WTC11 (cell line): ENCODE data around the gene TIMM17B. TPM values are rescaled to one million over a fixed set of nuclear protein-coding genes. Genes with fewer than 3 reads are reported as not detected.

Source experiments
- ATAC-seq: fragments of 200-7000 bp; cut with Tn5 transposase; 2 replicates; pipeline ENCODE4 v1.10.0; 2021; ENCODE audit warnings: mild to moderate bottlenecking, moderate library complexity
- CTCF ChIA-PET: fragments of 300-600 bp; sonication (Branson Sonifier 250); formaldehyde crosslinking; loops from one replicate; lab custom pipeline; 2021; ENCODE audit warnings: antibody characterized with exemption; lab: Charles Lee
- POLR2A ChIA-PET: fragments of 350-600 bp; sonication (Branson Sonifier 250); formaldehyde crosslinking; loops from one replicate; lab custom pipeline; 2021; ENCODE audit warnings: antibody characterized with exemption; lab: Charles Lee
- DNase-seq: peaks from one replicate; pipeline ENCODE4 v3.0.0; 2021; ENCODE audit warnings: low spot score
- H3K27ac Mint-ChIP-seq: 2 replicates; pipeline ENCODE4 v1.8.0; 2021; ENCODE audit warnings: mixed read lengths
- H3K27me3 Mint-ChIP-seq: 2 replicates; pipeline ENCODE4 v1.8.0; 2021; ENCODE audit warnings: low read depth, mild to moderate bottlenecking, moderate library complexity, mixed read lengths
- H3K36me3 Mint-ChIP-seq: 2 replicates; pipeline ENCODE4 v1.8.0; 2021; ENCODE audit warnings: mixed read lengths
- H3K4me1 Mint-ChIP-seq: 2 replicates; pipeline ENCODE4 v1.8.0; 2022; ENCODE audit warnings: mixed read lengths
- H3K4me3 Mint-ChIP-seq: 2 replicates; pipeline ENCODE4 v1.8.0; 2021; ENCODE audit warnings: mild to moderate bottlenecking, moderate library complexity, mixed read lengths
- H3K9me3 Mint-ChIP-seq: 2 replicates; pipeline ENCODE4 v1.8.0; 2021; ENCODE audit warnings: mixed read lengths
- ATF1 ChIP-seq: sonication (generic); formaldehyde crosslinking; IDR thresholded peaks from 2 replicates; pipeline ENCODE4 v1.8.1; 2023; ENCODE audit warnings: mild to moderate bottlenecking, moderate library complexity, missing genetic modification reagents
- ETV6 ChIP-seq: sonication (generic); formaldehyde crosslinking; IDR thresholded peaks from 2 replicates; pipeline ENCODE4 v1.8.1; 2022; ENCODE audit warnings: mild to moderate bottlenecking, missing genetic modification reagents
- FOXP4 ChIP-seq: sonication (generic); formaldehyde crosslinking; IDR thresholded peaks from 2 replicates; pipeline ENCODE4 v1.8.0; 2022; ENCODE audit warnings: mild to moderate bottlenecking, missing genetic modification reagents
- IRF2 ChIP-seq: sonication (generic); formaldehyde crosslinking; IDR thresholded peaks from 2 replicates; pipeline ENCODE4 v1.8.0; 2022; ENCODE audit warnings: low read depth, missing genetic modification reagents, borderline replicate concordance
- NFYB ChIP-seq: sonication (generic); formaldehyde crosslinking; conservative IDR thresholded peaks from 2 replicates; pipeline ENCODE4 v1.8.0; 2022; ENCODE audit warnings: low read depth, missing genetic modification reagents
- OVOL2 ChIP-seq: fragments of 250-450 bp; sonication (Bioruptor Pico); IDR thresholded peaks from 2 replicates; pipeline ENCODE4 v1.9.0; 2021; ENCODE audit warnings: mild to moderate bottlenecking, borderline replicate concordance
- RELA ChIP-seq: sonication (generic); formaldehyde crosslinking; IDR thresholded peaks from 2 replicates; pipeline ENCODE4 v1.8.1; 2022; ENCODE audit warnings: missing genetic modification reagents, mild to moderate bottlenecking, borderline replicate concordance
- SMAD3 ChIP-seq: sonication (generic); formaldehyde crosslinking; IDR thresholded peaks from 2 replicates; pipeline ENCODE4 v1.8.0; 2022; ENCODE audit warnings: missing genetic modification reagents, mild to moderate bottlenecking, borderline replicate concordance
- SMAD4 ChIP-seq: sonication (generic); formaldehyde crosslinking; IDR thresholded peaks from 2 replicates; pipeline ENCODE4 v1.8.0; 2022; ENCODE audit warnings: mild to moderate bottlenecking, missing genetic modification reagents
- STAT6 ChIP-seq: sonication (generic); formaldehyde crosslinking; conservative IDR thresholded peaks from 2 replicates; pipeline ENCODE4 v1.8.1; 2023; ENCODE audit warnings: mild to moderate bottlenecking, low read depth, missing genetic modification reagents, moderate library complexity
- TEAD1 ChIP-seq: sonication (generic); formaldehyde crosslinking; IDR thresholded peaks from 2 replicates; pipeline ENCODE4 v1.8.0; 2022; ENCODE audit warnings: mild to moderate bottlenecking, missing genetic modification reagents
- TEAD4 ChIP-seq: sonication (generic); formaldehyde crosslinking; IDR thresholded peaks from 2 replicates; pipeline ENCODE4 v1.8.0; 2022; ENCODE audit warnings: mild to moderate bottlenecking, missing genetic modification reagents
- USF2 ChIP-seq: sonication (generic); formaldehyde crosslinking; IDR thresholded peaks from 2 replicates; pipeline ENCODE4 v1.8.1; 2023; ENCODE audit warnings: mild to moderate bottlenecking, missing genetic modification reagents, moderate library complexity
- ZNF263 ChIP-seq: sonication (generic); formaldehyde crosslinking; IDR thresholded peaks from 2 replicates; pipeline ENCODE4 v1.8.1; 2022; ENCODE audit warnings: low read depth, mild to moderate bottlenecking, moderate library complexity, missing genetic modification reagents
- ZNF317 ChIP-seq: sonication (generic); formaldehyde crosslinking; IDR thresholded peaks from 2 replicates; pipeline ENCODE4 v1.8.1; 2023; ENCODE audit warnings: low read depth, mild to moderate bottlenecking, moderate library complexity, missing genetic modification reagents, borderline replicate concordance
- ZNF512 ChIP-seq: sonication (generic); formaldehyde crosslinking; IDR thresholded peaks from 2 replicates; pipeline ENCODE4 v1.8.1; 2022; ENCODE audit warnings: missing genetic modification reagents, borderline replicate concordance
- ZNF671 ChIP-seq: fragments of 250-450 bp; sonication (Bioruptor Pico); IDR thresholded peaks from 2 replicates; pipeline ENCODE4 v1.8.0; 2021; ENCODE audit warnings: mild to moderate bottlenecking
- total RNA-seq: library from RNA; stranded (reverse); gene quantifications from 3 replicates; pipeline ENCODE4 v1.2.3, GENCODE V29; 2021
- TF ChIP-seq, protein P1 (sequence below): fragments of 250-450 bp; sonication (Bioruptor Pico); IDR thresholded peaks from 2 replicates; pipeline ENCODE4 v2.1.2; 2022; ENCODE audit warnings: mild to moderate bottlenecking, moderate library complexity
- TF ChIP-seq, protein P2 (sequence below): sonication (generic); formaldehyde crosslinking; IDR thresholded peaks from 2 replicates; pipeline ENCODE4 v1.8.1; 2022; ENCODE audit warnings: low read depth, mild to moderate bottlenecking, moderate library complexity, missing genetic modification reagents, borderline replicate concordance
- TF ChIP-seq, protein P3 (sequence below): fragments of 250-450 bp; sonication (Bioruptor Pico); IDR thresholded peaks from 2 replicates; pipeline ENCODE4 v1.9.0; 2021; ENCODE audit warnings: mild to moderate bottlenecking

Gene TIMM17B
- total RNA-seq, 1 experiment from 2014 or later = 99.6 TPM

- TF ChIP-seq SMAD3 (0 out of 2 replicates have a peak, but pooled peaks have one; percentile 49), ZNF317 (no peak)
Measured at GRCh38 chrX:48911412-48912182, 14.0 kb upstream of the TIMM17B start, which contains the start of gene SLC35A2 (continued).

DNA sequence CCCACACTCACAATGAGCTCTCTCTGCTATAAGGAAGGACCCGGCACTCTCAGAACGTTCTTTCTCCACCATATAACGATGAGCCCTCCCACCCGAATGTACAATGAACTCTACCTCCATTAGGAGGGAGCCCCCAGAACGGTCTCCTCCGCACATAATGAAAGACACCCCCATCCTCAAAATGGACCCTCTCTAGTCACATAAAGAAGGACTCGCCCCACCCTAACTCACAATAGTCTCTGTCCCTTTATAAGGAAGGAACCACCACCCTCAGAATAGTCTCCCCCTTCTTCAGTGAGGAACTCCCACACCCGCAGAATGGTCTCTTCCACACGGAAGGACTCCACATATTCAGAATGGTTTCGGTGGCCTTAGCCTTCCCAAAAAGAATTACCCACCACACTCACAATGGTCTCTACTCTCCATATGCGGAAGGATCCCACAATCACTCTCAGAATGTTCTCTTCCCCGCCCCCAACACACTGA is 13.4 kb upstream of the TIMM17B start:
- H3K9me3 Mint-ChIP-seq = no peaks in the 10 kb centered on the region
- H3K36me3 Mint-ChIP-seq = peaks cover 36% of the 10 kb centered on the region
- TF ChIP-seq OVOL2 (CRISPR knock-in tag) (no peak), IRF2 (no peak), ETV6 (no peak), SMAD4 (CRISPR knock-in tag) (no peak), ZNF671 (CRISPR knock-in tag) (no peak), STAT6 (CRISPR knock-in tag) (no peak), ZNF263 (CRISPR knock-in tag) (no peak)
- TF ChIP-seq, protein P1, sequence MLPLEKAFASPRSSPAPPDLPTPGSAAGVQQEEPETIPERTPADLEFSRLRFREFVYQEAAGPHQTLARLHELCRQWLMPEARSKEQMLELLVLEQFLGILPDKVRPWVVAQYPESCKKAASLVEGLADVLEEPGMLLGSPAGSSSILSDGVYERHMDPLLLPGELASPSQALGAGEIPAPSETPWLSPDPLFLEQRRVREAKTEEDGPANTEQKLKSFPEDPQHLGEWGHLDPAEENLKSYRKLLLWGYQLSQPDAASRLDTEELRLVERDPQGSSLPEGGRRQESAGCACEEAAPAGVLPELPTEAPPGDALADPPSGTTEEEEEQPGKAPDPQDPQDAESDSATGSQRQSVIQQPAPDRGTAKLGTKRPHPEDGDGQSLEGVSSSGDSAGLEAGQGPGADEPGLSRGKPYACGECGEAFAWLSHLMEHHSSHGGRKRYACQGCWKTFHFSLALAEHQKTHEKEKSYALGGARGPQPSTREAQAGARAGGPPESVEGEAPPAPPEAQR (CRISPR knock-in tag) = no peak
- TF ChIP-seq, protein P2, sequence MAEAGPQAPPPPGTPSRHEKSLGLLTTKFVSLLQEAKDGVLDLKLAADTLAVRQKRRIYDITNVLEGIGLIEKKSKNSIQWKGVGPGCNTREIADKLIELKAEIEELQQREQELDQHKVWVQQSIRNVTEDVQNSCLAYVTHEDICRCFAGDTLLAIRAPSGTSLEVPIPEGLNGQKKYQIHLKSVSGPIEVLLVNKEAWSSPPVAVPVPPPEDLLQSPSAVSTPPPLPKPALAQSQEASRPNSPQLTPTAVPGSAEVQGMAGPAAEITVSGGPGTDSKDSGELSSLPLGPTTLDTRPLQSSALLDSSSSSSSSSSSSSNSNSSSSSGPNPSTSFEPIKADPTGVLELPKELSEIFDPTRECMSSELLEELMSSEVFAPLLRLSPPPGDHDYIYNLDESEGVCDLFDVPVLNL (CRISPR knock-in tag) = no peak
- ATAC-seq (no peak), DNase-seq (no peak)
- ChIA-PET CTCF (interaction anchor here (1.3 kb wide), 2 partner anchors 17 to 109 kb away, joined by 5 to 6 read pairs; partner anchors contain the start of gene HDAC6), POLR2A (interaction anchor here (1.1 to 2.3 kb wide), 6 partner anchors 8 to 26 kb away, joined by 3 to 11 read pairs (median 4); partner anchors contain the start of genes PQBP1 and TIMM17B)
- H3K4me1 Mint-ChIP-seq = peaks cover 31% of the 10 kb centered on the region
- H3K4me3 Mint-ChIP-seq = peak overlapping the region; percentile 94
- H3K27me3 Mint-ChIP-seq = no peaks in the 10 kb centered on the region
- peak overlapping the region; percentile 99 for H3K27ac Mint-ChIP-seq

DNA sequence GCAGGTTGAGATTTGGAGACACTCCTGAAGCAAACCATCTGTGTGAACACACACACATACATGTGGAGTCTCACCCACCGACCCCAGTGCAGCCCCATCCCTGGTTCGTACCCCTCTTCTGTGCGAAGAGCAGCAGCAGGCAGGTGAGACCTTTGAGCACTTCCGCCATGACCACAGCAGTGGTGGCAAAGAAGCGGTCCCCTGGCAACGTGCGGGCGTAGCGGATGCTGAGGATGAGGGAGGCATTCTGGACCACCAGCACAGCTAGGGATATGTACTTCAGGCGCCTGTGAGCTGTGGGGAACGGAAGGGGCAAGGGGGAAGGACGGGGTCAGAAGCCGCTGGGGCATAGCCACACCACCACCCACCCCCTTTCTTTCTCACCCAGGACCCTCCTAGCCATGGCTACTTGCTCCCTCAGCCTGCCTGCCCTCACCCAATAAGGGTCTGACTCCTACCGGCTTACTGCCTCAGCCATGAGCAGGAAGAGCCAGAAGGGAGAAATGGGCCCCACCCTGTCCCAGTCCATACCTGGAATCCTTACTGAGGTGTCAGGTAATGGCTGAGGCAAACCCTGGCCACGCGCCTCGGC is 12.2 kb upstream of the TIMM17B start:
- Mint-ChIP-seq H3K27me3 (no peaks in the 10 kb centered on the region), H3K27ac (no peak overlapping the region), H3K36me3 (peaks cover 24% of the 10 kb centered on the region), H3K4me3 (peak overlapping the region; percentile 94; the same call in 1 of the 2 replicates), H3K4me1 (peaks cover 19% of the 10 kb centered on the region), H3K9me3 (no peaks in the 10 kb centered on the region)
- POLR2A ChIA-PET = interaction anchor here (1.8 kb wide), 1 partner anchor 27 kb away, joined by 5 read pairs; no protein-coding TSS in a partner anchor
- no peak for DNase-seq
- ATAC-seq = no peak
- CTCF ChIA-PET = no interaction called here
- TF ChIP-seq, protein P3, sequence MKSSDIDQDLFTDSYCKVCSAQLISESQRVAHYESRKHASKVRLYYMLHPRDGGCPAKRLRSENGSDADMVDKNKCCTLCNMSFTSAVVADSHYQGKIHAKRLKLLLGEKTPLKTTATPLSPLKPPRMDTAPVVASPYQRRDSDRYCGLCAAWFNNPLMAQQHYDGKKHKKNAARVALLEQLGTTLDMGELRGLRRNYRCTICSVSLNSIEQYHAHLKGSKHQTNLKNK (CRISPR knock-in tag) = no peak
- TF ChIP-seq FOXP4 (CRISPR knock-in tag) (no peak), RELA (CRISPR knock-in tag) (no peak), TEAD1 (CRISPR knock-in tag) (no peak), NFYB (no peak), ZNF512 (CRISPR knock-in tag) (no peak), TEAD4 (CRISPR knock-in tag) (no peak), USF2 (CRISPR knock-in tag) (no peak), ATF1 (CRISPR knock-in tag) (no peak)
